Measurements from ENCODE around the gene NOL9. TPM values are rescaled to one million over a fixed set of nuclear protein-coding genes. Genes with fewer than 3 reads are reported as not detected.

The NOL9 gene
- total and polyA plus RNA-seq, 9 of the 15 experiments (the other 6 are each of a cell fraction or from before 2014, with no cell fraction given) = 5.6 to 76.5 (median 47.3) TPM

DNA sequence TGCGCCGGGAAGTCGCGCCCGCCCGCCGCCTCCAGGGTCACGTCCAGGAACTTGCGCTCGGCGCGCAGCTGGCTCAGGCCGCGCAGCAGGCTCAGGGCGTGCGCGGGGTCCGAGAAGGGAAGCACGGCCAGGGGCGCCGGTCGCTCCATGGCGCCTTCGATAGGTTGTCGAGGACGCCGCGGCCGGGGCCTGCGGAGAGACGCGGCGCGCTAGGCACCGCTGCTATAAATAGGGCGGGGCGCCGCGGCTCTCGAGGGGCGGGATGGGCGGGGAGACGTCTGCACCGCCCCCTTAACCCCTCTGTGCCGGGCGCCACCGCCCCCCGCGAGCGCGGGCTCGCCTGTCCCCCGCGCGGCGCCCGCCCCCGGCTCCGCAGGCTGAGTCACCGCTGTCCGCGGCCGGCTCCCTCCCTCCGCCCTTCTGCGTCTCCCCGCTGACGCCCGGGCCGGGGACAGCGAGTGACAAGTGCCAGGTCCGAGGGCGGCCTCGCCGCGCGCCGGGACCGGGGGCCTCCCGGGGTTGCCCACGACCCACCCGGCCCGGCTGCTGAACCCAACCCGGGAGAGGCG lies 48.4 kb upstream of the NOL9 start, which contains the start of gene KLHL21 (continued):
- TF ChIP-seq NFE2L1 (tag; IDR thresholded peaks at IDR 0.05; ENCODE audit: borderline replicate concordance, low read depth) (no peak), ZNF583 (CRISPR knock-in tag; IDR thresholded peaks at IDR 0.05) (no peak), MTA2 (IDR thresholded peaks at IDR 0.05; ENCODE audit: low read depth) (no peak), NBN (IDR thresholded peaks at IDR 0.05; ENCODE audit: low read depth) (no peak), GTF2E2 (tag; IDR thresholded peaks at IDR 0.05) (peak; percentile 94), HMGN3 (IDR thresholded peaks at IDR 0.05; ENCODE audit: borderline replicate concordance, extremely low read depth, insufficient read length, low read depth, low read length) (peak; percentile 97), TSC22D4 (tag; IDR thresholded peaks at IDR 0.05) (no peak), TCF7 (IDR thresholded peaks at IDR 0.05; ENCODE audit: borderline replicate concordance) (no peak), ZNF431 (CRISPR knock-in tag; IDR thresholded peaks at IDR 0.05) (no peak), KAT7 (CRISPR knock-in tag; IDR thresholded peaks at IDR 0.05; ENCODE audit: borderline replicate concordance) (peak; percentile 94; the same call in 1 of the 2 replicates), SAP30 (IDR thresholded peaks at IDR 0.05; ENCODE audit: borderline replicate concordance, insufficient read depth, low read depth, low read length, poor library complexity, severe bottlenecking) (no peak), TAF1 (IDR thresholded peaks at IDR 0.05; ENCODE audit: control insufficient read depth, extremely low read depth, insufficient read depth, low read length, severe bottlenecking) (peak; percentile 71), PHTF2 (CRISPR knock-in tag; IDR thresholded peaks at IDR 0.05) (no peak)
- TF ChIP-seq, protein P1, sequence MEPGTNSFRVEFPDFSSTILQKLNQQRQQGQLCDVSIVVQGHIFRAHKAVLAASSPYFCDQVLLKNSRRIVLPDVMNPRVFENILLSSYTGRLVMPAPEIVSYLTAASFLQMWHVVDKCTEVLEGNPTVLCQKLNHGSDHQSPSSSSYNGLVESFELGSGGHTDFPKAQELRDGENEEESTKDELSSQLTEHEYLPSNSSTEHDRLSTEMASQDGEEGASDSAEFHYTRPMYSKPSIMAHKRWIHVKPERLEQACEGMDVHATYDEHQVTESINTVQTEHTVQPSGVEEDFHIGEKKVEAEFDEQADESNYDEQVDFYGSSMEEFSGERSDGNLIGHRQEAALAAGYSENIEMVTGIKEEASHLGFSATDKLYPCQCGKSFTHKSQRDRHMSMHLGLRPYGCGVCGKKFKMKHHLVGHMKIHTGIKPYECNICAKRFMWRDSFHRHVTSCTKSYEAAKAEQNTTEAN (CRISPR knock-in tag; IDR thresholded peaks at IDR 0.05) = no peak
- TF ChIP-seq, protein P2, sequence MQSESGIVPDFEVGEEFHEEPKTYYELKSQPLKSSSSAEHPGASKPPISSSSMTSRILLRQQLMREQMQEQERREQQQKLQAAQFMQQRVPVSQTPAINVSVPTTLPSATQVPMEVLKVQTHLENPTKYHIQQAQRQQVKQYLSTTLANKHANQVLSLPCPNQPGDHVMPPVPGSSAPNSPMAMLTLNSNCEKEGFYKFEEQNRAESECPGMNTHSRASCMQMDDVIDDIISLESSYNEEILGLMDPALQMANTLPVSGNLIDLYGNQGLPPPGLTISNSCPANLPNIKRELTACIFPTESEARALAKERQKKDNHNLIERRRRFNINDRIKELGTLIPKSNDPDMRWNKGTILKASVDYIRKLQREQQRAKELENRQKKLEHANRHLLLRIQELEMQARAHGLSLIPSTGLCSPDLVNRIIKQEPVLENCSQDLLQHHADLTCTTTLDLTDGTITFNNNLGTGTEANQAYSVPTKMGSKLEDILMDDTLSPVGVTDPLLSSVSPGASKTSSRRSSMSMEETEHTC (IDR thresholded peaks at IDR 0.05) = no peak
- TF ChIP-seq, protein P3, sequence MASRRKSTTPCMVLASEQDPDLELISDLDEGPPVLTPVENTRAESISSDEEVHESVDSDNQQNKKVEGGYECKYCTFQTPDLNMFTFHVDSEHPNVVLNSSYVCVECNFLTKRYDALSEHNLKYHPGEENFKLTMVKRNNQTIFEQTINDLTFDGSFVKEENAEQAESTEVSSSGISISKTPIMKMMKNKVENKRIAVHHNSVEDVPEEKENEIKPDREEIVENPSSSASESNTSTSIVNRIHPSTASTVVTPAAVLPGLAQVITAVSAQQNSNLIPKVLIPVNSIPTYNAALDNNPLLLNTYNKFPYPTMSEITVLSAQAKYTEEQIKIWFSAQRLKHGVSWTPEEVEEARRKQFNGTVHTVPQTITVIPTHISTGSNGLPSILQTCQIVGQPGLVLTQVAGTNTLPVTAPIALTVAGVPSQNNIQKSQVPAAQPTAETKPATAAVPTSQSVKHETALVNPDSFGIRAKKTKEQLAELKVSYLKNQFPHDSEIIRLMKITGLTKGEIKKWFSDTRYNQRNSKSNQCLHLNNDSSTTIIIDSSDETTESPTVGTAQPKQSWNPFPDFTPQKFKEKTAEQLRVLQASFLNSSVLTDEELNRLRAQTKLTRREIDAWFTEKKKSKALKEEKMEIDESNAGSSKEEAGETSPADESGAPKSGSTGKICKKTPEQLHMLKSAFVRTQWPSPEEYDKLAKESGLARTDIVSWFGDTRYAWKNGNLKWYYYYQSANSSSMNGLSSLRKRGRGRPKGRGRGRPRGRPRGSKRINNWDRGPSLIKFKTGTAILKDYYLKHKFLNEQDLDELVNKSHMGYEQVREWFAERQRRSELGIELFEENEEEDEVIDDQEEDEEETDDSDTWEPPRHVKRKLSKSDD (conservative IDR thresholded peaks at IDR 0.05; ENCODE audit: low read length) = no peak
- TF ChIP-seq, protein P4, sequence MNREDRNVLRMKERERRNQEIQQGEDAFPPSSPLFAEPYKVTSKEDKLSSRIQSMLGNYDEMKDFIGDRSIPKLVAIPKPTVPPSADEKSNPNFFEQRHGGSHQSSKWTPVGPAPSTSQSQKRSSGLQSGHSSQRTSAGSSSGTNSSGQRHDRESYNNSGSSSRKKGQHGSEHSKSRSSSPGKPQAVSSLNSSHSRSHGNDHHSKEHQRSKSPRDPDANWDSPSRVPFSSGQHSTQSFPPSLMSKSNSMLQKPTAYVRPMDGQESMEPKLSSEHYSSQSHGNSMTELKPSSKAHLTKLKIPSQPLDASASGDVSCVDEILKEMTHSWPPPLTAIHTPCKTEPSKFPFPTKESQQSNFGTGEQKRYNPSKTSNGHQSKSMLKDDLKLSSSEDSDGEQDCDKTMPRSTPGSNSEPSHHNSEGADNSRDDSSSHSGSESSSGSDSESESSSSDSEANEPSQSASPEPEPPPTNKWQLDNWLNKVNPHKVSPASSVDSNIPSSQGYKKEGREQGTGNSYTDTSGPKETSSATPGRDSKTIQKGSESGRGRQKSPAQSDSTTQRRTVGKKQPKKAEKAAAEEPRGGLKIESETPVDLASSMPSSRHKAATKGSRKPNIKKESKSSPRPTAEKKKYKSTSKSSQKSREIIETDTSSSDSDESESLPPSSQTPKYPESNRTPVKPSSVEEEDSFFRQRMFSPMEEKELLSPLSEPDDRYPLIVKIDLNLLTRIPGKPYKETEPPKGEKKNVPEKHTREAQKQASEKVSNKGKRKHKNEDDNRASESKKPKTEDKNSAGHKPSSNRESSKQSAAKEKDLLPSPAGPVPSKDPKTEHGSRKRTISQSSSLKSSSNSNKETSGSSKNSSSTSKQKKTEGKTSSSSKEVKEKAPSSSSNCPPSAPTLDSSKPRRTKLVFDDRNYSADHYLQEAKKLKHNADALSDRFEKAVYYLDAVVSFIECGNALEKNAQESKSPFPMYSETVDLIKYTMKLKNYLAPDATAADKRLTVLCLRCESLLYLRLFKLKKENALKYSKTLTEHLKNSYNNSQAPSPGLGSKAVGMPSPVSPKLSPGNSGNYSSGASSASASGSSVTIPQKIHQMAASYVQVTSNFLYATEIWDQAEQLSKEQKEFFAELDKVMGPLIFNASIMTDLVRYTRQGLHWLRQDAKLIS (CRISPR knock-in tag; IDR thresholded peaks at IDR 0.05) = peak; percentile 73; the same call in 1 of the 2 replicates
- TF ChIP-seq, protein P5, sequence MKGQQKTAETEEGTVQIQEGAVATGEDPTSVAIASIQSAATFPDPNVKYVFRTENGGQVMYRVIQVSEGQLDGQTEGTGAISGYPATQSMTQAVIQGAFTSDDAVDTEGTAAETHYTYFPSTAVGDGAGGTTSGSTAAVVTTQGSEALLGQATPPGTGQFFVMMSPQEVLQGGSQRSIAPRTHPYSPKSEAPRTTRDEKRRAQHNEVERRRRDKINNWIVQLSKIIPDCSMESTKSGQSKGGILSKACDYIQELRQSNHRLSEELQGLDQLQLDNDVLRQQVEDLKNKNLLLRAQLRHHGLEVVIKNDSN (CRISPR knock-in tag; IDR thresholded peaks at IDR 0.05) = no peak
